Activated CD4-positive, alpha-beta T cell treated with anti-CD3 and anti-CD28 coated beads for 24 hours (primary cell): ENCODE results near the gene RERE.

Source experiments
- DNase-seq, 2 donors: peaks; one replicate each; pipeline ENCODE4 v3.0.0-alpha.2; 2020; ENCODE audit warnings: low read depth in 2 of 2

Gene RERE

GRCh38 chr1:8476006-8476405 is 341.4 kb downstream of the RERE start:
- no peak for DNase-seq

- no peak for DNase-seq
These were observed 343.1 kb downstream of the RERE start for GRCh38 chr1:8474369-8474768.

GRCh38 chr1:8473891-8474300 is 343.5 kb downstream of the RERE start:
- no peak for DNase-seq

- no peak for DNase-seq
These were observed 344.1 kb downstream of the RERE start for GRCh38 chr1:8473121-8473875.

GRCh38 chr1:8472668-8473067 is 344.8 kb downstream of the RERE start:
- peak; percentile 28 to 30 for DNase-seq

GRCh38 chr1:8471451-8471850 is 346.0 kb downstream of the RERE start:
- DNase-seq = no peak

- DNase-seq = no peak
These were observed 348.7 kb downstream of the RERE start for GRCh38 chr1:8468751-8469150.

- DNase-seq = no peak
These were observed 350.1 kb downstream of the RERE start for GRCh38 chr1:8467308-8467707.

GRCh38 chr1:8465692-8466091 is 351.7 kb downstream of the RERE start:
- no peak for DNase-seq

- DNase-seq = no peak
These were observed 352.4 kb downstream of the RERE start for GRCh38 chr1:8465013-8465412.

- no peak for DNase-seq
These were observed 353.1 kb downstream of the RERE start for GRCh38 chr1:8464377-8464776.

- no peak for DNase-seq
These were observed 354.1 kb downstream of the RERE start for GRCh38 chr1:8463144-8463927.

GRCh38 chr1:8462371-8462892 is 355.0 kb downstream of the RERE start:
- DNase-seq = no peak

- DNase-seq = no peak
These were observed 355.9 kb downstream of the RERE start for GRCh38 chr1:8461351-8462110.

GRCh38 chr1:8460784-8461183 is 356.7 kb downstream of the RERE start:
- no peak for DNase-seq

GRCh38 chr1:8460132-8460544 is 357.3 kb downstream of the RERE start:
- DNase-seq = no peak

GRCh38 chr1:8458607-8459006 is 358.8 kb downstream of the RERE start:
- DNase-seq = no peak

- no peak for DNase-seq
These were observed 359.6 kb downstream of the RERE start for GRCh38 chr1:8457760-8458381.

- no peak for DNase-seq
These were observed 360.4 kb downstream of the RERE start for GRCh38 chr1:8456991-8457390.

- DNase-seq = no peak
These were observed 361.0 kb downstream of the RERE start for GRCh38 chr1:8456308-8456912.

GRCh38 chr1:8455700-8456307 is 361.6 kb downstream of the RERE start:
- no peak for DNase-seq
